GM23338 (cell line): ENCODE measurements around the gene MFGE8. TPM values are rescaled to one million over a fixed set of nuclear protein-coding genes. Genes with fewer than 3 reads are reported as not detected.

Experiments
- ATAC-seq: fragments of 200-7000 bp; cut with Tn5 transposase; 3 replicates; pipeline ENCODE4 v1.9.1; 2020
- DNase-seq: peaks from one replicate; pipeline ENCODE4 v3.0.0-alpha.2; 2015; ENCODE audit warnings: low spot score
- H2AFZ ChIP-seq: fragments of 200-600 bp; sonication (generic); 2 replicates; pipeline ENCODE4 v1.8.0; 2016; ENCODE audit warnings: antibody characterized with exemption, mild to moderate bottlenecking, moderate library complexity
- H3F3A ChIP-seq: fragments of 200-600 bp; sonication (generic); replicated peaks from 2 replicates; pipeline ENCODE4 v1.8.0; 2017; ENCODE audit warnings: antibody characterized with exemption, mixed run types, low read depth
- H3K27ac ChIP-seq: fragments of 200-600 bp; sonication (generic); 2 replicates; pipeline ENCODE4 v1.6.1; 2016; ENCODE audit warnings: low read depth
- H3K27me3 ChIP-seq: fragments of 200-600 bp; sonication (generic); 2 replicates; pipeline ENCODE4 v1.8.0; 2016; ENCODE audit warnings: mild to moderate bottlenecking, mixed run types, moderate library complexity; ENCODE audit not compliant: insufficient read depth
- H3K36me3 ChIP-seq: fragments of 200-600 bp; sonication (generic); 2 replicates; pipeline ENCODE4 v1.8.0; 2016; ENCODE audit warnings: mild to moderate bottlenecking; ENCODE audit not compliant: insufficient read depth
- H3K4me1 ChIP-seq: fragments of 200-600 bp; sonication (generic); 2 replicates; pipeline ENCODE4 v1.8.0; 2016; ENCODE audit warnings: mild to moderate bottlenecking, moderate library complexity; ENCODE audit not compliant: insufficient read depth
- H3K4me2 ChIP-seq: fragments of 200-600 bp; sonication (generic); 2 replicates; pipeline ENCODE4 v1.7.1; 2017; ENCODE audit warnings: mixed run types
- H3K4me3 ChIP-seq: fragments of 200-600 bp; sonication (generic); 2 replicates; pipeline ENCODE4 v1.6.1; 2016; ENCODE audit warnings: mixed run types
- H3K79me2 ChIP-seq: fragments of 200-600 bp; sonication (generic); replicated peaks from 2 replicates; pipeline ENCODE4 v1.8.0; 2017; ENCODE audit warnings: mild to moderate bottlenecking; ENCODE audit not compliant: insufficient read depth
- H3K9me2 ChIP-seq: fragments of 200-600 bp; sonication (generic); 2 replicates; pipeline ENCODE4 v1.8.0; 2017; ENCODE audit not compliant: insufficient read depth
- H4K20me1 ChIP-seq: fragments of 200-600 bp; sonication (generic); replicated peaks from 2 replicates; pipeline ENCODE4 v1.8.0; 2017; ENCODE audit warnings: mild to moderate bottlenecking; ENCODE audit not compliant: insufficient read depth
- H3K27ac Mint-ChIP-seq: 2 replicates; pipeline ENCODE4 v1.8.0; 2020; ENCODE audit warnings: inconsistent platforms, mild to moderate bottlenecking, moderate library complexity, mixed read lengths
- H3K27me3 Mint-ChIP-seq: 3 replicates; pipeline ENCODE4 v1.8.0; 2022; ENCODE audit warnings: low read depth, mild to moderate bottlenecking, moderate library complexity, mixed read lengths, inconsistent platforms; ENCODE audit not compliant: insufficient read depth, poor library complexity
- H3K36me3 Mint-ChIP-seq: 3 replicates; pipeline ENCODE4 v1.8.0; 2021; ENCODE audit warnings: low read depth, mild to moderate bottlenecking, inconsistent platforms, moderate library complexity, mixed read lengths
- H3K4me1 Mint-ChIP-seq: 3 replicates; pipeline ENCODE4 v1.8.0; 2020; ENCODE audit warnings: mild to moderate bottlenecking, inconsistent platforms, mixed read lengths
- H3K4me3 Mint-ChIP-seq: 3 replicates; pipeline ENCODE4 v1.8.0; 2021; ENCODE audit warnings: moderate library complexity, mild to moderate bottlenecking, inconsistent platforms, mixed read lengths
- H3K9me3 Mint-ChIP-seq: 3 replicates; pipeline ENCODE4 v1.8.0; 2020; ENCODE audit warnings: moderate library complexity, mild to moderate bottlenecking, inconsistent platforms, mixed read lengths
- CTCF ChIP-seq, 2 experiments: fragments of 200-600 bp in 1 of 2; sonication (generic) in 1 of 2; conservative IDR thresholded peaks; 2 replicates each; pipeline versions ENCODE4 v1.5.1 to v1.6.1; 2016 to 2017; ENCODE audit warnings: antibody characterized with exemption in 2 of 2, low read depth in 2 of 2, mild to moderate bottlenecking in 2 of 2, moderate library complexity in 1 of 2
- EZH2 ChIP-seq: fragments of 200-600 bp; sonication (generic); IDR thresholded peaks from one replicate; pipeline ENCODE4 v1.8.0; 2017; ENCODE audit warnings: antibody characterized with exemption, mild to moderate bottlenecking, low read depth; ENCODE audit not compliant: unreplicated experiment
- JUNB ChIP-seq: IDR thresholded peaks from one replicate; pipeline ENCODE4 v1.6.1; 2016; ENCODE audit warnings: antibody characterized with exemption; ENCODE audit not compliant: unreplicated experiment
- NANOG ChIP-seq: IDR thresholded peaks from 2 replicates; pipeline ENCODE4 v1.6.1; 2016; ENCODE audit warnings: antibody characterized with exemption, borderline replicate concordance
- POLR2AphosphoS5 ChIP-seq: IDR thresholded peaks from 2 replicates; pipeline ENCODE4 v1.6.1; 2016; ENCODE audit warnings: antibody characterized with exemption, low read depth
- REST ChIP-seq: IDR thresholded peaks from one replicate; pipeline ENCODE4 v1.6.1; 2018; ENCODE audit warnings: antibody characterized with exemption; ENCODE audit not compliant: unreplicated experiment
- STAT1 ChIP-seq: IDR thresholded peaks from one replicate; pipeline ENCODE4 v1.6.1; 2016; ENCODE audit warnings: antibody characterized with exemption; ENCODE audit not compliant: unreplicated experiment
- ZNF331 ChIP-seq: fragments of 250-450 bp; sonication (Bioruptor Pico); IDR thresholded peaks from 2 replicates; pipeline ENCODE4 v1.5.0; 2020; ENCODE audit warnings: low read depth, mild to moderate bottlenecking, moderate library complexity
- ZNF462 ChIP-seq: fragments of 250-450 bp; sonication (Bioruptor Pico); IDR thresholded peaks from 2 replicates; pipeline ENCODE4 v1.5.0; 2020; ENCODE audit warnings: mild to moderate bottlenecking, moderate library complexity
- polyA plus RNA-seq: library from polyadenylated mRNA; unstranded; fragments of >200 nt; fragmentation: Nextera tagmentation; extraction: Ambion mirVana; gene quantifications from 2 replicates; pipeline ENCODE4 v1.2.1, GENCODE V29; 2016
- total RNA-seq: library from RNA; depleted of rRNA; stranded (reverse); fragments of >200 nt; shearing (Covaris generic); gene quantifications from 2 replicates; pipeline ENCODE4 v1.2.3, GENCODE V29; 2014

MFGE8 gene
- total and polyA plus RNA-seq, 2 experiments from 2014 or later, result 279 to 671 TPM

DNA sequence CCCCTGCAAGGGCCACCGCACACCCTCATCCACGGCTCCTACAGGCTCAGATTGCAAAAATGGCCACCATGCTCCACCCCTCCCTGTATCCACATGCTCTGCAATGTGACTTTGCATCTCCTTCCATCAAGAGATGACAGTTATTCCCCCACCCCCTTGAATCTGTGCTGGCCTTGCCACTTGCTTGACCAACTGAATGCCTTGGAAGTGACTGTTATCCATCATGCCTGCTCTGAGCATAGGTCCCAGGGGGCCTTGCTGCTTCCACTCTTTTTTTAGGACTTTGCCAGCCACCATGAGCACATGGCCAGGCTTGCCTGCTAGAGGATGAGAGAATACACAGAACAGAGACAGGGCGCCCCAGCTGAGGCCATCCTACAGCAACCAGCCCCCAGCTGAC lies 31.4 kb downstream of the MFGE8 start:
- Mint-ChIP-seq H3K9me3 (no peaks in the 10 kb centered on the region), H3K4me1 (peaks cover 12% of the 10 kb centered on the region), H3K27me3 (peaks cover 18% of the 10 kb centered on the region), H3K4me3 (no peak overlapping the region), H3K27ac (no peak overlapping the region), H3K36me3 (peaks cover 64% of the 10 kb centered on the region)
- no peak overlapping the region for H3K27ac ChIP-seq
- 0 out of 2 replicates have a peak, but pooled peaks cover 10% of the 10 kb centered on the region for H3F3A ChIP-seq
- peaks cover 5% of the 10 kb centered on the region; the same call in 1 of the 2 replicates for H3K79me2 ChIP-seq
- no peaks in the 10 kb centered on the region for H3K9me2 ChIP-seq
- H2AFZ ChIP-seq, result no peak overlapping the region
- no peak for TF ChIP-seq EZH2
- H3K4me1 ChIP-seq, result peaks cover 3% of the 10 kb centered on the region; the same call in 1 of the 2 replicates
- no peak overlapping the region for H3K4me2 ChIP-seq
- no peak overlapping the region for H3K4me3 ChIP-seq
- no peaks in the 10 kb centered on the region for H3K36me3 ChIP-seq
- H4K20me1 ChIP-seq, result no peaks in the 10 kb centered on the region
- ATAC-seq, result no peak
- no peak for DNase-seq
- no peaks in the 10 kb centered on the region for H3K27me3 ChIP-seq

DNA sequence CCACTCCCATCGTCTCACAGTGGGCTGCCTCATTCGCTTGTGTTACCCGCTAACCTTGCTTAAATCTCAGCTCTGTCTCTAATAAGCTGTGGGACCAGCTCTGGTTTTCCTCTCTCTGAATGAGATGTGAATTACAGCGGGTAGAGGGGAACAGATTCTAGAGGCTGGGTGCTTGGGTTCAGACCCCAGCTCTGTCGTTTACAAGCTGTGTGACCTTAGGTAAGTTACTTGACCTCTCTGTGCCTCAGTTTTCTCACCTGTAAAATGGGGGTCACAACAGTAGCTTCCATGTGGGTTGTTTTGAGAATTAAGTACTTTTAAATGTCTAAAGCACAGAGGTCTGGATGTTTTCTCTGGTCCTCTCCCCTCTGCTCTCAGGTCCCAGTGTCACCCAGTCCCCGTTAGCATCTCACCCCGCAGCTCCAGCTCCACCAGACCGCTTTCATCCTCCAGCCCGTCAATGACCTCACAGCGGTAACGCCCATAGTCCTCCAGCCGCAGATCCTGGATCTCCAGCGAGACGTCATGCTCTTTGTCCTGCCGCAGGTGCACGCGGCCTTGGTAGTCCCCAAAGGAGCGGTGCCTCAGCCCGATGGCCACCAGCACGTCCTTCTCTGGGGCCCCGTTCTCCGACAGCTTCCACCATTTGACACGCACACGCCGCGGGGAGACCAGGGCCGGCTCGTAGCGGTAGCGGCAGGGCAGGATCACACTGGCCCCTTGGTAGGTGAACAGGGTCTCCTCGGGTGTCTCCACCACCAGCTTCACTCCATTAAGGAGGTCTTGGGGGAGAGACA lies 32.0 kb downstream of the MFGE8 start:
- Mint-ChIP-seq H3K4me3 (no peak overlapping the region), H3K4me1 (peaks cover 12% of the 10 kb centered on the region), H3K9me3 (no peaks in the 10 kb centered on the region), H3K27ac (no peak overlapping the region), H3K27me3 (peaks cover 18% of the 10 kb centered on the region), H3K36me3 (peaks cover 66% of the 10 kb centered on the region)
- no peak overlapping the region for H3K4me2 ChIP-seq
- H3F3A ChIP-seq, result 0 out of 2 replicates have a peak, but pooled peaks cover 10% of the 10 kb centered on the region
- peaks cover 5% of the 10 kb centered on the region; the same call in 1 of the 2 replicates for H3K79me2 ChIP-seq
- H3K27me3 ChIP-seq, result no peaks in the 10 kb centered on the region
- H3K36me3 ChIP-seq, result no peaks in the 10 kb centered on the region
- H3K27ac ChIP-seq, result no peak overlapping the region
- DNase-seq (no peak), ATAC-seq (no peak)
- no peak overlapping the region for H2AFZ ChIP-seq
- H3K9me2 ChIP-seq, result no peaks in the 10 kb centered on the region
- no peaks in the 10 kb centered on the region for H4K20me1 ChIP-seq
- H3K4me3 ChIP-seq, result no peak overlapping the region
- peaks cover 3% of the 10 kb centered on the region; the same call in 1 of the 2 replicates for H3K4me1 ChIP-seq
- TF ChIP-seq STAT1 (no peak), REST (no peak), ZNF462 (CRISPR knock-in tag) (no peak), ZNF331 (no peak), CTCF (conservative IDR thresholded peaks at IDR 0.05; ENCODE audit: low read depth in 2 of 2) (no peak), POLR2AphosphoS5 (no peak), JUNB (no peak), EZH2 (no peak), NANOG (no peak)
